HG02884 (cell line): ENCODE measurements around the gene EAF1.
"Not testable (repeated sequence)": the region's sequence is repeated elsewhere in the genome, so short reads cannot be mapped to it uniquely, and the experiment has no call there.

Experiments
- ATAC-seq: cut with Tn5 transposase; IDR thresholded peaks from one replicate; pipeline ENCODE4 v1.9.1; 2021; ENCODE audit warnings: mild to moderate bottlenecking, moderate library complexity; ENCODE audit not compliant: unreplicated experiment

Gene EAF1

DNA sequence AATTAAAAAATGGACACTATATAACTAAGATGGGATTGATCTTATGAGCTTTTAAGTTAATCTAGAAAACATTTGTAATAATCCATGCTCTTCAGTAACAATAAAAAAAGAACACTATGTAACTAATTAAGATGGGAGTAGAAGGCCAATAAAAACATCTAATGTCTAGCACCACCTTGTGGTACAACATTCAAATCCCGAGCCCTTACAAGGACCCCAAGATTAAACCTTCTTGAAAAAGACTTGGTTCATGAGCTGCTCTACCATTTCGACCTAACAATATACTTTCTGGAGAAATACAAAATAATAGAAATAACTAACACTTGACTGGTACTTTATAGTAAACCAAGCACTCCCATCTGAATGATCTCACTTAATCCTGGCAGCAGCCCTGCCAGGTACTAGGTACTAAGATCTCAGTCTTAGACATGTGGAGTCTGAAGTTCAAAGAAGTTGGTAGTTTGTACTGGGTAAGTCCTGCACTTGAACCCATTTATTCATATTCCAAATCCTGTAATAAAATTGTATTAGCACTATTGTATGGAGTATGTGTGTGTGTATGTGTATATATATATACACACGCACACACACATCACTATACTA is 21.8 kb upstream of the EAF1 start:
- no peak for ATAC-seq

- ATAC-seq: no peak
Measured at GRCh38 chr3:15409239-15409638, 18.2 kb upstream of the EAF1 start.

GRCh38 chr3:15409774-15410173 is 17.6 kb upstream of the EAF1 start:
- ATAC-seq: no peak

DNA sequence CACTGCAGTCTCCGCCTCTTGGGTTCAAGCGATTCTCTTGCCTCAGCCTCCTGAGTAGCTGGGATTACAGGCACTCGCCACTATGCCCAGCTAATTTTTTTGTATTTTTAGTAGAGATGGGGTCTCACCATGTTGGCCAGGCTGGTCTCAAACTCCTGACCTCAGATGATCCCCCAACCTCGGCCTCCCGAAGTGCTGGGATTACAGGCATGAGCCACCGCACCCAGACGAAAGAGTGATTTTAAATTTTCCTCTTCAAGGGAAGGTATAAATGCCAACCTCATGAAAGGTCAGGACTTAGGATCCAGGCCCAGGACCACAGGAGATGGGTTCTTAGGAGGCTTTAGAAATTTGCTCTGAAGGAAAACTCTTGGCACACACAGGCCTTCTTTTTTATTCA is 16.4 kb upstream of the EAF1 start:
- not testable (repeated sequence) for ATAC-seq

GRCh38 chr3:15420871-15421270 is 6.5 kb upstream of the EAF1 start:
- ATAC-seq: no peak

- no peak for ATAC-seq
Measured at GRCh38 chr3:15426579-15427118, 749 bp upstream of the EAF1 start.

- no peak for ATAC-seq
Measured at GRCh38 chr3:15427981-15428380, 583 bp downstream of the EAF1 start.

DNA sequence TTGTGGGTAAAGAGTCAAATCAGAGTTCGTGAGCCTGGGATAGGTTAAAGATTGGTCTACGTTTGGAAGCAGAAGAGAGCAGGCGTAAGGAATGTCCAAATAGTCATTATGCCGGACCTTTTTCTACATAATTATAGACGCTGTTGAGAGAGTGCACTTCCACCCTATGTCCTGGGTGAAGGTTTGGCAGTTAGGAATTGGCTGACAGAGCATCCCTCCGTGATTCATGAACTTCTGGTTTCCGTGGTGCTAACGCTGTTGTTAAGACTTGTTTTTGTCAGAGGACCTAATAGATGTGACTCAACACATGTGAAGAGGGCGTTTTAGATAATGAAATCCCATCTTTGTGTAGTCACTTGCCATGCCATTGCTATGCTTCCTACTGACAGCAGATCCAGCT is 1.1 kb downstream of the EAF1 start:
- no peak for ATAC-seq

- ATAC-seq: no peak
Measured at GRCh38 chr3:15429080-15429479, 1.7 kb downstream of the EAF1 start.

- no peak for ATAC-seq
Measured at GRCh38 chr3:15430624-15431023, 3.2 kb downstream of the EAF1 start.

- ATAC-seq: no peak
Measured at GRCh38 chr3:15431256-15431837, 3.9 kb downstream of the EAF1 start.

DNA sequence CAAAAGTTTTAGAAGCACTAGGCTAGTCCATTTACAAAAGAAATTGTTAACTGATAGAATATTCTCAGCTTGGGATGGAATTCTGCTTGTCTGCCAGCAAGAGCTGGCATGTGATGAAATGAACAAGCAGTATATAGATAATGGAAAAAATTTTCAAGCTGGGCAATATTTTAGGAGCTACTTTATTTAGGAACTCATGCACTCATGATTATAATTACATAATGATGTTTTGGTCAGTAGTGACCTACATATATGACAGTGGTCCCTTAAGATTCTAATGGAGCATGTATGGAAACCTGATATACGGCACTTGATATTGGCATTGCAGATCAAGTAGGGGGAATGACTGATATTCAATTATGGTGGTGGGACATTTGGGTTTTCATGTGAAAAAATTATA is 6.1 kb downstream of the EAF1 start:
- ATAC-seq: no peak

DNA sequence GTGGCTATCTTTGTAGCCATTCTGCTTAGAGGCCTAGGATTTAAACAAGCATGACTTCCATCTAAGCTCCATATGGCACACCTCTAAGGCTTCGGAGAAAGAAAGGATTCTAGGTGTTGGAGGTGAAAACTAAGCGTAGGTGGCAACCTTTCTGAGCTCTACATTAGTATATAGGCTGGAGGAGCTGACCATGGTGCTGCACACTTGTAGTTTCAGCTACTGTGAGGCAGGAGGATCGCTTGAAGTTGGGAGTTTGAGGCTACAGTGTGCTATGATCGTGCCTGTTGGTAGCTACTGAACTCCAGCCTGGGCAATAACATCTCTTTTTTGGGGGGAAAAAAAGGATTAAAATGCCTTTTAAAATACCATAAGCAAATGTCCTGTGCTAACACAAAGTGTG is 7.4 kb downstream of the EAF1 start:
- no peak for ATAC-seq

DNA sequence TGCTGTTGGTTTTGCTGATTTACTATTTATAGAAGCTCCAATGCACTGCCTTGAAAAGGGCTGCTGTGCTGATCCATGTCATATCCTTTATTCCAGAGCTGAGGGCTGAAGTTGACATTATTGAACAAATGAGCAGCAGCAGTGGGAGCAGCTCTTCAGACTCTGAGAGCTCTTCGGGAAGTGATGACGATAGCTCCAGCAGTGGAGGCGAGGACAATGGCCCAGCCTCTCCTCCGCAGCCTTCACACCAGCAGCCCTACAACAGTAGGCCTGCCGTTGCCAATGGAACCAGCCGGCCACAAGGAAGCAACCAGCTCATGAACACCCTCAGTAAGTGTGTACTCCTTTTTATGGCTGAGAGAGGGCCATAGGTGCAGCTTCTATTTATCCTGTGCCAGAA is 8.8 kb downstream of the EAF1 start:
- no peak for ATAC-seq

GRCh38 chr3:15438983-15439382 is 11.6 kb downstream of the EAF1 start:
- no peak for ATAC-seq

GRCh38 chr3:15439476-15439875 is 12.1 kb downstream of the EAF1 start:
- no peak for ATAC-seq

DNA sequence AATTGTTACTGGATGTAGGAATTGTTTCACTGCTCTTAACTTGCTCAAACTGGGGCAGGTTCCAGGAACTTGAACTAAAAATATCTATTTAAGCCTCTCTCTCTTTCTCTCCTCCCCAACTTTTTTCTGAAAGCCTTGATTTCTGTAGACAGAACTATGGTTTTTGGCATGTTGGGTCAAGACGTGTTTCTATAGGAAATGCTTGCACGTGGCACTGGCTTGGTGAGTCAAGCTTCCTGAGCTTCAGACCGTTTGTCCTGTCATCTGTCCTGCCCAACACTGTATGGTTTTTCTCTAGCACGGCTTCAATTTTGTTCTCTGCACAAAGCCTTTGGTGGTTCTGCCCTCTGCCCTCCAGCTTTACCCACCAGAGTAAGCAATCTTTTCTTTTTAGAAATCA is 13.5 kb downstream of the EAF1 start:
- ATAC-seq: no peak

- ATAC-seq: no peak
Measured at GRCh38 chr3:15443826-15444524, 16.6 kb downstream of the EAF1 start.

DNA sequence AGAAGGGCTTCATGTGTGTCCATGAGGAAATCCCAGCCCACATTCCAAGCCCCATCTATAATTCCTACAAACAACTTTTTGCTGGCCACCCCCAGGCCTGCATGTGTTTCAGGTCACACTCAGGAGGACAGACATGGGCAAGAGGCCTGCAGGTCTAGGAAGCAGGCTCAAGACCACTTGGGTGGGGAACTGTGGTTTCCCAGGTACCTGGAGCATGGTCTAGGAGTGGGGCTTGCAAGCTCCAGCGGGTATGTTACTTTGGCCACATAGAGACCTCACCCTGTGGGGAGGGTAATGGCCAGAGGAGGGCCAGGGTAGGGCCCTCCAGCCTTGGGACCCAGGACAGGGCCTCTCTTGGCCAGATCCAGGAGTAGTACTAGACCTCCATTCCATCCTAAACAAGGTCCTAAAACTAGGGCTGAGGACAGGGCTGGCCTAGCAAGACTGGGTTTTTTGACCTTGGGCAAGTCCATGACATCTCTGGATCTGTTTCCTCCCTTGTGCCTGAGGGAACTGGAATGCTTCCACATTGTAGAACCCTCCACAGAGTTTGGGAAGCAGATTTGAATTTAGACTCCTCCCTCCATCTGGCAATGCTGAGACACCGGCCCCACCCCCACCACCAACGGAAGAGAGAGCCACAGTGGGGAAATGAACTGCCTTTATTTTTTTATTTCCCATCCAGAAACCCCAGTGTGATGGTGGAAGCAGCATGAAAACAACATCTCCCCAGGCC is 22.3 kb downstream of the EAF1 start:
- no peak for ATAC-seq

DNA sequence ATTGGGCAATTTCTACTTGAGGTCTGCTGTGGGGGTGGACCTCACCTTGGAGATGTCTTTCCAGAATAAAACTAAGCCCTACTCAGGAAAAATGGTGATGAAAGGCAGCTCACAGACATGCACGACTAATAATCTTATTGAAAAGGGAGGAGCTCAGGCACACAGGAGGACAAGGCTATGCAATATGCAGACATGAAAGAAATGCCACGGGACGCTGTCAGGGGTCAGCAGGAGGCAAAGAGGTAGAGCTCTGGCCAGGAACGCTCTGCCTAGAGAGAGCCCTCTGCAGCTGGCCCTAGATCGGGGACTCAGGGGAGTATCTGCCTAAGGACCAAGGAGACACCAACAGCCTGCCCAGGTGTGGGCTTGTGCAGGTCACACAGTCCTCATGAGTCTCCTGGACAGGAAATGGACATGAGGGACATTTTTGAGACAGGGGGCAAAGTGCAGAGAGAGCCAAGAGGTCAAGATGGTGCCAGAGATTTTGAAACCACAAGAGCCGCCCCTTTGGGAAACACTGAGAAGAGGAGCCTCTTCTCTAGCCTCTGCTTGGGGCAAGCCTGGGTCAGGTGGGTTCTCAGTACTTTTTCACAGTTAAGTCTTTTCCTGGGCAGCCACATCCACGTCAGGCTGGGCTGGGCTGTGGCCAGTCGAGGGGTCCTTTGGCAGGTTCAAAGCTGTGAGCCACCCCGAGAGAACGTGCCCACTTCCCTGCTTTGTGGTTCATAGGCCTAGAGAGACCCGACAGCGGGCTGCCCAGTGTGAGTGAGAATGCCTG is 23.2 kb downstream of the EAF1 start:
- ATAC-seq: no peak
